Islet of Langerhans (tissue), 1 donor: ENCODE results near the gene C5.

Source experiments
- FAIRE-seq: peaks from one replicate; lab custom pipeline; 2011; peaks lifted over from hg19 to GRCh38; lab: Jason Lieb, UNC

C5 gene

GRCh38 chr9:120905315-120906164 lies 144.5 kb downstream of the C5 start:
- FAIRE-seq: no peak

GRCh38 chr9:120904978-120905301 lies 145.1 kb downstream of the C5 start:
- no peak for FAIRE-seq

- FAIRE-seq: no peak
Observed at GRCh38 chr9:120904061-120904977, 145.8 kb downstream of the C5 start.

- no peak for FAIRE-seq
Observed at GRCh38 chr9:120902569-120903535, 147.2 kb downstream of the C5 start.
